NCI-H1105 treated with DMSO at 0.1 percent for 48 hours (cell line): ENCODE measurements around the gene TMEM98.
A peak's percentile ranks its signal among the peaks of the same experiment; 100 is the strongest.
"Not testable (repeated sequence)": the region's sequence is repeated elsewhere in the genome, so short reads cannot be mapped to it uniquely, and the experiment has no call there.

ENCODE experiments used
- DNase-seq: peaks from one replicate; lab custom pipeline; 2025; lab: John Stamatoyannopoulos, UW

TMEM98 gene, protein sequence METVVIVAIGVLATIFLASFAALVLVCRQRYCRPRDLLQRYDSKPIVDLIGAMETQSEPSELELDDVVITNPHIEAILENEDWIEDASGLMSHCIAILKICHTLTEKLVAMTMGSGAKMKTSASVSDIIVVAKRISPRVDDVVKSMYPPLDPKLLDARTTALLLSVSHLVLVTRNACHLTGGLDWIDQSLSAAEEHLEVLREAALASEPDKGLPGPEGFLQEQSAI

DNA sequence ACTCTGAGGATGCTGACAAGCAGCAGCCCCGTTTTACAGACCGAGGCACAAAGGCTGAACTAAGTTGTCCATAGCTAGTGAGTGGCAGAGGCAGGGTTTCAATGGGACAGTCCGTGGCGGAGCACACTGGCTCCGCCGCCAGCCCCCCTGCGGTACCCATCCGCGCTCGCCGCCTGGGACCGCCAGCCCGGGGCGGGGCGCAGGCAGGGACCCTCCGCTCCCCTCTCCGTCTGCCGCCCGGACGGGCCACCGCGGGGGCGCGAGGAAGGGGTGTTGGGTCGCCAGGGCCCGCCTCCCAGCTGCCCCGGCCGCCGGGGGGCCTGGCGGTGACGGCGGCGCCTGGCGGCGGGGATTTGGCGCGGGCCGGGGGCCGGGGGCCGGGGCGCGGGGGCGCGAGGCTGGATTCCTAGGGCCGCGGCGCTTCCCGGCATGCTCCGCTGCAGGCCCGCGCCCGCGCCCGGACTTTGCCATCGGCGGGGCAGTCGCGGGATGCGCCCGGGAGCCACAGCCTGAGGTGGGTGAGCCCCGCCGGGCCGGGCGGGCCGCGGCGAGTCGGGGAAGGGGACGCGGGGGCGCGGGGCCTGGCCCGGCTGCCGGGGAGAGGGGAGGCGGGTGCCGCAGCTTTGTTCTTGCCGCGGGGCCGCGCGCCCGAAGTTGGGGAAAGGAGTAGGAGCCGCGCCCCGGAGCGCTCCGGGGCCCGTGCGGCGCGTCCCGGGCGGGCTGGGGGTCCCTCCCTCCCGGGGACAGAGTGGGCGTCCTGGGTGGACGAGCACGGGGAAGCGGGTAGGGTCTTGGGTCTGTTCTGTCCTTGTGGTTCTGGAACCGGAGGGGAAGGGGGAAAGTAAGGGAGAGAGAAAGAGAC lies at the start of gene TMEM98:
TSS of gene TMEM98 (plus strand) at position 430 of the 862 bp plus-strand sequence. CDS start 3,376 bp downstream, outside the sequence.
- peak; percentile 10 for DNase-seq

DNA sequence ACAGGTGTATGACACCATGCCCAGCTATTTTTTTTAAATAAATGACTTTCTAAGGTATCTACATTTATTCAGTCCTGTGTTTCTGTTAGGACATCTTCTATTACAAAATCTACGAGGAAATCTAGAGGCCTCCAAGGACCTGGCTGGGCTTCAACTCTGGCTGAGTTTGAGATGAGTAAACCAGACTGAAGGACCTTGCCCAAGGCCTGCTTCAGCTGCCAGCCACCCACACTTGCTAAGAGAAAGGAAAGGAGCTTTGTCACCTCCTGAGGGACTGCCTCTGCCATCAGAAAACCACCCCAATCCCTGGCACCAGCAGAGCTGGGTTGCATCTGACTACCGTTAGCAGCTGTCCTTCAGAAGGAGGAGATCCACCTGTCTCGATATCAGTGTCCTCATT lies 49.7 kb upstream of the TMEM98 start:
- DNase-seq = no peak

DNA sequence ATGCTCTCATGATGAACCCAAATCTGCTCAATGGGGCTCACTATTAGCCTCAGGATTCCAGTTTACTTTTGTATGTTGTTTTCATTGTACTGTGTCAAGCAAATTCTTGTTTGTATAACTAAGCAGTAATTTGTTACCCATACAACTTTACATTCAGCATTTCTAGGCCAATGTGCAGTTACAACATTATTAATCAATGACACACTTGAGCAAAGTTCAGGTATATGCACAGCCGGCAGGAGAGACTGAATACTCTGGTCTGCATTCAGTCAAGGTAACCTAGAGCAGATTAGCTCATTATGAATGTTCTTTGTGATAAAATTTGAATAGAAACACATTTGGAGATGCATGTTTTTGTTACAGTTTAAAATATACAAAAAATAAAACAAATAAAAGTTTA lies 48.8 kb upstream of the TMEM98 start:
- no peak for DNase-seq

DNA sequence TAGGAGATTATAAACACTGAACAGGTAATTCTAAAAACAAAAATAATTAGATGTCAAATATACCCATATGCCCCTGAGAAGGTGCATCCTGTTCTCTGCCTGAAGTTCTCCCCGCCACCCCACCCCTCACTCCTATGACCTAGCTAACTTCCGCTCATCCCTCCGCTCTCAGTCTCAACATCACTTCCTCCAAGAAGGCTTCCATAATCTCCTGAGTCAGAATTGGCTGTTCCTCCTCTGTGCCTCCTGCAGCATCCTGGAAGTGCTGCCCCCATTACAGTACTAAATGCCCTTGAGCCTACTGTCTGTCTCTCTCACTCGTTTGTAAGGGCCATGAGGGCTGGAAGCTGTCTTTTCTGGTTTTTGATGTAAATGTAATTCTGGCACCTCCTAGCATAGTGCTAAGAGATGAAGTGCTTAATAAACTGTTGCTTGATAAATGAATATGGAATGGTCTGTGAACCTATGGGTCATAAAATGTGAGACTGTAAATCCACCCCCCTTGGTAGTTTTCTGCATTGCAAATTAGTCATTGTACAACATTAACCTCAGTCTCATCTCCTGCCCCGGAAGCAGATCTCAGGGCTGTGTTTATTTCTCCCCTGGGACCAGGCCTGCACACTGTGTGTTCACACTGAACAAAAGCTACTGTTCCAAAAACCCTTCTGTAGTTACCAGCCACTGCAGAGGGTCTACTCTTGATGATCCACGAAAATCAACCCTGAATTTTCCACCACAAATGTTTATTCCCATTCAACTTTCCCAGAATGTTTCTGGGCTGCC lies 47.1 kb upstream of the TMEM98 start:
- DNase-seq = no peak

DNA sequence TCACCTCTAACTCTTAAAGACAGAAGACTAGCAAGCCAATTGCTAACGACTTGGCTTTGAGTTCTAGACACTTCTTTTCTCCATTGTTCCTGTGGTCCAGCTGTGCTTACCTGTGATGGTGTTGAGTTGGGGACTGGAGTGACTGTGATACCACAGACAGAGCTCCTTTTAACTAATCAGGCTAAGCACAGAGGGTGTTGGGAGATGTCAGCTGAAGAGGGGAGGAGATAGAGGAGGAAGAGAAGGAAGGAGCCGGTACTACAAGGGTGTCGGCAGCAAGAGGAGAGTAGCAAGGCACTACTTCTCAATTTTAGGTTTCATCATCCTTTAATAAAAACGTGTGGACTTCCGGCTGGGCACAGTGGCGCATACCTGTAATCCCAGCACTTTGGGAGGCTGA lies 45.9 kb upstream of the TMEM98 start:
- no peak for DNase-seq

DNA sequence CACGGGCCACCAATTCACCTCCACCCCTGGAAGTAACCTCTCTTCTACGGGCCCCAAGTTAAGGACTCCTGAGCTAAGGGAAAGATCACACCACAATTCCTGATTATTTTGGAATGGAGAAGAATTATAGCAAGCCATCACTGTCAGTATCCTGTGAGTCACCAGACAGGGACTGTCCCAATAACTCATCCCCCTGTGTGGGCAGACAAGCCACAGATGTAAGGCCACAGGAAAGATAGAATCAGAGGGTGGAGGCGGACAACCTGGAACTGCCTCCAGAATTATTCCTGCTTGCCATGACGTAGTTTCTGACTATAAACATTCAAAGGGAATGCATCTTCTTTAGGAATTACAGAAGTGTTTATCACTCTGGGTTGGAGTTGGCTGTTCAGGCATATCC lies 45.2 kb upstream of the TMEM98 start:
- no peak for DNase-seq

DNA sequence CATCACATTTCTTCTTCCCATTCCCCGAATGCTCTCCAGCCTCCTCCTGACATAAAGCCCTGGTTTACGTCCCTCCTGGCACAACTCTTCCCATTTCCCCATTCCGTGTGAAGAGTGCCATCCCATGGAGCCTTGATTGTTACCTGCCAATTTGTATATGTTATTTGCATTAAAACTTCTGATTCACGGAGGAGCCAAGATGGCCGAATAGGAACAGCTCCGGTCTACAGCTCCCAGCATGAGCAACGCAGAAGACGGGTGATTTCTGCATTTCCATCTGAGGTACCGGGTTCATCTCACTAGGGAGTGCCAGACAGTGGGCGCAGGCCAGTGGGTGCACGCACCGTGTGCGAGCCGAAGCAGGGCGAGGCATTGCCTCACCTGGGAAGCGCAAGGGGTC lies 41.0 kb upstream of the TMEM98 start:
- peak; percentile 26 for DNase-seq

DNA sequence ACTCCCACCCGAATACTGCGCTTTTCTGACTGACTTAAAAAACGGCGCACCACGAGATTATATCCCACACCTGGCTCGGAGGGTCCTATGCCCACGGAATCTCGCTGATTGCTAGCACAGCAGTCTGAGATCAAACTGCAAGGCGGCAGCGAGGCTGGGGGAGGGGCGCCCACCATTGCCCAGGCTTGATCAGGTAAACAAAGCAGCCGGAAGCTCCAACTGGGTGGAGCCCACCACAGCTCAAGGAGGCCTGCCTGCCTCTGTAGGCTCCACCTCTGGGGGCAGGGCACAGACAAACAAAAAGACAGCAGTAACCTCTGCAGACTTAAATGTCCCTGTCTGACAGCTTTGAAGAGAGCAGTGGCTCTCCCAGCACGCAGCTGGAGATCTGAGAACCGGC lies 40.5 kb upstream of the TMEM98 start:
- DNase-seq = not testable (repeated sequence)

DNA sequence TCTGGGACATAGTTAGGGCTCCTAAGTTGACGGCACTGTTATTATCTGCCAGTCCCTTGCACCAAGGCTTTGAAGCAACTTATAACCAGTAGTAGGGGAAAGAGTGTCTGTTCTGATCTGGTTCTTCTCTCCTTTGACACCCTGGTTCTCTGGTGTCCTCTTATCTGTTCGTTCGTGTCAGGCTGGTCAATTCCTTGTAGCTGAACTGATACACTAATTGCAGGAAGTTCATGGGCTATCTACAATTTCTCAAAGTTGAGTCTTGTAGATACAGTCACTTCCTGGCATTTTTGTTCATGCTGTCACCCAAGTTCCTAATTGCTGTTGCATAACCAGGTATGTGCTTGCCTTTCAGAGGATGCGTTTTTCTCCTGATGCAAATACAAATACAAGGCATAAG lies 33.7 kb upstream of the TMEM98 start:
- no peak for DNase-seq

DNA sequence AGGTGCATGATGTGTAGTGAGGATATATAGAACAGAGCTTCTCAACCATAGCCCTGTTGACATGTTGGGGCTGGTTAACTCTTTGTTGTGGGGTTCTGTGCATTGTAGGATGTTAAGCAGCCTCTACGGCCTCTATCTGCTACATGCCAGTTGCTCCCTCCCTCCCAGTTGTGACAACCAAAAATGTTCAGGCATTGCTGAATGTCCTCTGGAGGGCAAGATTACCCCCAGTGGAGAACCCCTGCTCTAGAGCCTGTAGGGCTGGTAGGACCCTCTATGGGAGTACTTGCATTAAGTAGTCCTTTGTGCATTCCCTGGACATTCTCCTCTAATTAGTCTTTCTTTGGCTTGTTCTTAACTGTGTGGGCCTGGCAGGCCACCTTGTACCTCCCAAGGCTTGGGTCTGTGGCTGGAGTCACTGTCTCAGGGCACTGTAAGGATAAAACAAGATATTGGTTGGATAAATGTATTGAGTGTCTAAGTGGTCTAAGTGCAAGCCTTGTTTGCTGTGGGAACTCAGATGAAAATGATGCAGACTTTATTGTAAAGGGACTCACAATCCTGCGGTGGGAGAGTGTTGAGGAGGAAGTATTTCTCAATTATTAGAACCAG lies 31.2 kb upstream of the TMEM98 start:
- no peak for DNase-seq

DNA sequence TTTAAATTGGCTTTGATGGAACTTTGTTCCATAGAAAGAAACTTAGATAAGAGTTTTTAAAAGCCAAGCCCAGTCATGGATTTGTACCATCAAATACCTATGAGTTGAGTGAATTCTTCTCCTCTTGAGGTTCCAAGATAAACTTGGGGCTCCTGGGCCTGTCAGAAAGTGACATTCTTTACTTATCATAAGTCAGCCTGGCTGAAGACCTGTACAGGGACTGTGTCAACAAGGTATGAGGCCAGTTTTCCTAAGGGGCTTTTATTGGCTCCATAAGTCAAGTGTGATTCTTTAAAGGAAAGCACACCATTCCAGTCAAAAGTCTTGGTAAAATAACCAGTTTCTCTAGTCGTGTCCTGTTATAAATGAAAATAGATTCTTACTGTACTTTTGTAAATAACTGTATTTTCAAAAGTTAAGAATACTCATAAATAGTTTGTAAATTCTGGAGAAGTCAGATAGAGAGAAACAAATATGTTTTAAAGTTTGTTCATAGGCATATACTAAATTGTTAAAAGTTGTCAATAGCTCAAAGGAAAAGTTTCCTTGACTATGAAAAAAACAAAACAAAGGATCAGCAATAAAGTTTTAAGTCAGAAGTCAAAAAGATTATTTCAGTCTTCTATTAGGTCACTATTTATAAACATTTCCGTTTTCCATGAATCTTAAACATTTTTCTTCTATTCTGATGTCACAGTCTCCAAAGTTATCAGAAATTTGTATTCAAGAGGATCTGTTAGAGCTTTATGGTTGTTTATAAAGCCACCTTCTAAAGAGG lies 28.5 kb upstream of the TMEM98 start:
- DNase-seq = no peak

DNA sequence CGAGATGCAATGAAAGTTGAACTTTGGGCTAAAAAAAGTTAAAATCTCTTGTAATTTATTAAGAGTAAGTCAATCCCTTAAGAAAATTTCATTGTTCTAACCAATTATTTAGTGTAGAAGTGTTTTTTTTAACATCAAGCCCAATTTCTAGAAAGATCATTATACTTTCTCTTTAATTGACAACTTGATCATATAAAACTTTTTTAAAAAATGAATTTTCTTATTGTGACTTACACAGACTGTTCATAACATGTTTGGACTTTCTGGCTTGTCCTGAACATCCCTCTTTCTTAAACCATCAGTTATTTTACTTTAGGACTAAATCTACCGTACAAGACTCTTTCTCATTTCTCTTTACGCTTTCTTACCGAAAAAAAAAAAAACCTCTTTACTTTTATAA lies 26.2 kb upstream of the TMEM98 start:
- DNase-seq = no peak

DNA sequence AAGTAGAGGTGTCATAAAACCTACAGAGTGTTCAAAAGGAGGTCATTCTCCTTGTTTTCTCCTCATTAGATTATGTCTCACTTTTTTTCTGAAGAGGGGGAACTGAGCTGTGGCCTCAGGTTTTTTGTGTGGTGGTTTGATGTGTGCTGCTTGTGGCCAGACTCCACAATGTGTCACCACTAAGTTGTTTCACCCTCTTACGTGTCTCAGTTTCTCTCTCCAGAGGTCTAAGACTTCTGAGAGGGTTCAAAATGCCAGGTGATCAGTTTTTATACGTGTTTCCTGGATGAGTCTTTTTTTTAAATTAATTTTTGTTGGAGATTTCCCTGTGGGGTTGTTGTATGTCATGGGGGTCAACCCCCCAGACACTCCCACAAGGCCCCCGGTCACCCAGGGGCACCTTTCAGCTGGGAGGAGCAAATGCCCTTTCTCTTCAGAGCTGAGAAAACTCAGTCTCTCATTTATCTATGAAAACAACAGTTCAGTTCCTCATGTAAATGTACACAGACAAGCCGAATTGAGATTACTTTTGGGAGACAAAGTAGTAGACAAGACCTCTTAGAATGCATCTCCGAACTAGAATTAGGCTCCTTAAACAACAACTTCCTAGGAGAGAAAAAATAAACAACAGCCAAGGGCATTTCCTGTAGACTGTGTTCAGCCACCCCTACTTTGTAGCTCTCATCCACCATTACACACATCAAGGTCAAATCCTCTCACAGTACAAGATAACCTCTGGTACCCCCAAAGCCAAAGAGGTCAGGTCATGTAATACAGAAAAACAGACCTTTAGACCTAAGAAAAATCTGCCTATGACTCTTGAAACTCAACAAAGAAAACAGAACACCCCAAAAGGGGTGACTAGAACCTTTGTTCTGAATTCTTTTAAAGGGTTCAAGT lies 23.9 kb upstream of the TMEM98 start:
- DNase-seq = no peak

DNA sequence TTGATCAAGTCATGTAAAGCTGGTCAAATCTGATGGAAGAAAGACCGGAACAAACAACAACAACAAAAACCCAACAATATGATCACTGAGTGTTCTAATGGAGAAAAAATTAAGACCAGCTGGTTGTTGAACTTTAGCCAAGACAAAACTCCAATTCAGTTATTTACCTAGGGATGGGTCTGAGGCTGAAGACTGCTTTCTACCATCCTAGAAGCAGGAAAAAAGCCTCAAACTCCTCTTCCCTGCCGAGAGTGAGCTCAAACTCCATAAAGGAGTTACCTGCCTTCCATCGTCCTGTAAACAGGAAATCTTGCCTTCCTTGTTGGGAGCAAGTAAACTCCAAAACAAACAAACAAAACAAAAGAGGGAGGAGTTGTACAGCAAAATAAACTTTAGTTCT lies 23.1 kb upstream of the TMEM98 start:
- DNase-seq = no peak

DNA sequence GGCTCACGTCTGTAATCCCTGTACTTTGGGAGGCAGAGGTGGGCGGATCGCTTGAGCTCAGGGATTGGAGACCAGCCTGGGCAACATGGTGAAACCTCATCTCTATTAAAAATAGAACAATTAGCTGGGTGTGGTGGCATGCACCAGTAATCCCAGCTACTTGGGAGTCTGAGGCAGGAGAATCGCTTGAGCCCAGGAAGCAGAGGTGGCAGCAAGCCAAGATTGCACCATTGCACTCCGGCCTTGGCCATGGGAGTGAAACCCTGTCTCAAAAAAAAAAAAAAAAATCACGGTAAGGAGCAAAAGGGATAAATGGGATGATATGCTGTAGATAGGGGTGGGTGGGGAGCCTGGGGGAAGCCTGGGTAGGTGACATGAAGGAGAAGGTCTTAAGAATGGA lies 20.4 kb upstream of the TMEM98 start:
- no peak for DNase-seq

DNA sequence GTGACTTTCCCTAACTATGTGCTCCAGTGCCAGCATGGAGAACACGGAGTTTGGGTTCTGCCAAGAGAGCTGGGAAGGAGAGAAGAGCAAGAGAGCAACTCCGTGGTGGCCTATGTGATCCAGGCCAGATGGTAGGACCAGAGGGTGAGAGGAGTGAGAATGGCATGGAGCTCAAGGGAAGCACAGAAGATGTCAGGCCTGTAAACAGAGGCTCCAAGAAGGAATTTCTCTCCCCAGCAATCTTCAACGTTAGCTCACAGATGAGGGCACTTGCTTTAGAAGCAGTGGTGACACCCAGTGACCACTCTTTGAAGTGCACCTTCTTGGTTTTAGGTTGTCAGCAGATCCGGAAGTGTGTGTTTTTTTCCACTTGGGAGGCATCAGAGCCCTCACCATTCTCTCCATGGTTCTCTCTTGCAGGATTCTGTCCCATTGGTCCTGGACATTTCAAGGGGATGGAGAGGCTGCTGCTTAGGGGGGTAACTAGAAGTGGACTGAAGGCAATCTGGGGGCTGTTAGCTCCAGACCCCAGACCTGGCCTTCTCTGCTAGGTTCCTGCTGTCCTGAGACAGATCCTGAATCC lies 18.1 kb upstream of the TMEM98 start:
- peak; percentile 49 for DNase-seq

DNA sequence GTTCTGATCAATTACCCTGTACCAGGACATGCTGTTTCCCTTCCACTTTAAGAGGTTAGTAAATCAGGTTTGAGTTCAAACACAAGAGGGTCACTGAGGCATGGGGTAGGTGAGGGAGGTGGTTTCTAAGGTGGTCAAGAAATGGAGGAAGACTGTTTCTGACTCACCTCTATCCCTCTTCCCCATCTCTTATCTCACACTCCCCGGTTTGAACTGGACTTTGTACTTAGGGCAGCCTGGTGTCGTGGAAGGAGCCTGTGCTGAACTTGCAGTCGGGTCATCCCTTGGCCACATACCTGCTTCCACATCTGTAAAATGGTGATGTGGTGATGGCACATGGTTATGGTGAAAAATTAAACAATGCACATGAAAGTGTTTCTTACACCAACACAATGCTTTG lies 17.2 kb upstream of the TMEM98 start:
- no peak for DNase-seq

DNA sequence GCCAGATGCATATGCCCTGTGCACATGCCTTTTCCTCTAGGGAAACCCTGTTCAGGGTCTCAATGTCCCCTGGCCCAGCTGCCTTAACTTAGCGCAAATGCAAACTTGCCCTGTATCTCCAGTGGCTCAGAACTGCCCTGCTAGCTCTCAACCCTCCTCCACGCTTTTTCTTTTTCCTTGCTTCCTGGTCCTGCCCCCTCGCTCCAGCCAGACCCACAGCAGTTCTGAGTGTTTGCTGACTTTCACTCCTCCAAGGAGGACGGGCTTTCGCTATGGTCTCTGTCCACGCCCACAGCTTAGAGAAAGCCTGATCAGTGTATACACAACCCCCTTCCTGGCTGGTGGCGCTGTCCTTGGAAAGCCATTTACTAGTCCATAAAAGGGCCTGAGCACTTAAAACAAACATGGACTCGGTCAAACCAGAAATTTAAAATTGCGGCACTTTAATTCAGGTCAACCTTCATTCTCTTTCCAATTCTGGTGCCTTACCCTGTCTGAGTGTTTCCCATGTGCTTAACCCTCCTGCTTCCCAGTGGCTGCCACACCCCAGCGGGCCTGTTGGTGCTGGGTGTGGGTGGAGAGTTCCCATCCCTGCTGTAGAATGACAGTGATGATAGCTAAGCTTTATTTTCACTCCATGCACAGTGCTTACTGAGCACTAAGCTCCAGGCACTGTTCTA lies 15.6 kb upstream of the TMEM98 start:
- DNase-seq = no peak

DNA sequence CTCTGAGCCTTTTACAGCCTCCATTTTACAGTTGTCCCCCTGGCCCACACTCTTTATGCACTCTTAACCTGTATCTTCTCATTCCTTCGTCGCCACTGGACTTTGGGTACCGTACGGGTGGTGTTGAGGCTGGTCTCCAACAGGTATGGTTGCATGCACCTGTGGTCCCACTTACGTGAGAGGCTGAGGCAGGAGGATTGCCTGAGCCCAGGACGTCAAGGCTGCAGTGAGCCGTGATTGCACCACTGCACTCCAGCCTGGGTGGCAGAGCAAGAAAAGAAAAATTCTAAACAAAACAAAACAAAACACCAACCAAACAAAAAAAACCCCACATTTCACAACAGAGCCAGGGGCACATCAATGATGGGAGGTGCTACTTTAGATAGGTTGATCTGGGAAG lies 14.4 kb upstream of the TMEM98 start:
- DNase-seq = no peak

DNA sequence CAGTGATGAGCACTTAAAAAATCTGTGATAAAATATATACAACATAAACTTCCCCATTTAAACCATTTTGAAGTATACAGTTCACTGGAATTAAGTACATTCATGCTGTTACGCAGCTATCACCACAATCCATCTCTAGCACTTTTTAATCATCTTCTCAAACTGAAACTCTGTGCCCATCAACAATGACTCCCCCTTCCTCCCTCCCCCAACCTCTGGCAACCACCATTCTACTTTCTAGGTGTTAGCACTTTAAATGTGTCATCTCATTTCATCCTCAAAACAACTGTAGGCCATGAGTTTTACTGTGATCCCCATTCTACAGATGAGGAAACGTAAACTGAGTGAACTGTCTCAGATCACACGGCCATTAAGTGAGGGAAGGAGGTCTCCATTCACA lies 13.8 kb upstream of the TMEM98 start:
- no peak for DNase-seq
